SK-N-MC (cell line): ENCODE measurements around the gene ARID5B.

Experiments used
- EZH2 ChIP-seq: fragments of 200-600 bp; sonication (generic); IDR thresholded peaks from one replicate; pipeline ENCODE4 v1.6.1; 2017; ENCODE audit warnings: antibody characterized with exemption
- POLR2AphosphoS5 ChIP-seq: IDR thresholded peaks from 2 replicates; pipeline ENCODE4 v1.6.1; 2012; ENCODE audit warnings: mild to moderate bottlenecking, low read depth, low read length, borderline replicate concordance

DNA sequence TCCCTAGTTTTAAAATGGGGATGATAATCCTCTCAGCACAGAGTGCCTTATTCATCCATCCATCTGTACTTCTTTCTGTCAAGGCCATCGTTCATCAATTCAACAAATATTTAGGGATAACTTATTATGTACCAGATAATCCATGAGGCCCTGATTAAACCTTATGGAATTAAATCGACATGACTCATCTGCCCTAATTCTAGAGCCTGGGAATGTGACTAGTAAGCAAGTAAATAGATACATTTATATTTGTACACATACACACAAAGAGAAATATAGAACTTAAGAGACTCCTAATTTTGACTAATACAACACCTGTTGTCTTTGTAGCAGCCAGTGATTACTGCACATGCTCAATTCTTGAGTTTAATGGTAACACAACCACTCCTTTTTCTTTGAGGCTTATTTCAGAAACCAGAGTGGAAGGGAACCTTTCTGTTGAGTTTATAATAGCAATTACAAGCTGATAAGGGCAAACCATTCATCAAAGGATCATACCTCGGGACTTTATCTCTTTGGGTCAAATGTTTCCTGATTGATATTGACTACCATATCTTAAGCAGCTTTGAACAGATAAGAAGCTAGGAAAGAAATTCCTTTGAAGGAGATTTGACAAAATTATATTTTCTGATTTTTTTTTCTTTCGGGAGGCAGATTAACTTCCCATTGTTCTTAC lies 122.7 kb downstream of the ARID5B start:
- TF ChIP-seq EZH2 (no peak), POLR2AphosphoS5 (no peak)
